OCI-LY3 (cell line): ENCODE measurements around the gene PLCL1.

Experiments used
- H2AFZ ChIP-seq: fragments of 200-600, 300-600 bp; shearing (Covaris generic); 2 replicates; pipeline ENCODE4 v1.6.0; 2014; ENCODE audit warnings: antibody characterized with exemption, low read depth, low read length
- H3K27ac ChIP-seq: fragments of 200-600, 300-600 bp; sonication (generic); 2 replicates; pipeline ENCODE4 v1.5.1; 2014; ENCODE audit warnings: mild to moderate bottlenecking, low read length, moderate library complexity, mixed read lengths
- H3K27me3 ChIP-seq: fragments of 200-600, 300-600 bp; sonication (generic); 2 replicates; pipeline ENCODE4 v1.6.1; 2014; ENCODE audit warnings: low read depth, low read length, mixed read lengths
- H3K36me3 ChIP-seq: fragments of 200-600, 300-600 bp; sonication (generic); replicated peaks from 2 replicates; pipeline ENCODE3; 2014; ENCODE audit warnings: low read depth, low read length, mixed read lengths
- H3K4me1 ChIP-seq: fragments of 300-600, 200-600 bp; sonication (generic); 2 replicates; pipeline ENCODE4 v1.6.1; 2014; ENCODE audit warnings: low read length, mixed read lengths
- H3K4me2 ChIP-seq: fragments of 200-600, 300-600 bp; sonication (generic); 2 replicates; pipeline ENCODE4 v1.6.1; 2014; ENCODE audit warnings: low read length, mixed read lengths
- H3K4me3 ChIP-seq: fragments of 300-600, 200-600 bp; sonication (generic); 2 replicates; pipeline ENCODE4 v1.5.1; 2014; ENCODE audit warnings: antibody characterized with exemption, mild to moderate bottlenecking, low read length, moderate library complexity
- H3K79me2 ChIP-seq: fragments of 300-600, 200-600 bp; shearing (Covaris generic); 2 replicates; pipeline ENCODE4 v1.6.1; 2014; ENCODE audit warnings: mild to moderate bottlenecking, low read length, mixed read lengths
- H3K9ac ChIP-seq: fragments of 300-600, 200-600 bp; shearing (Covaris generic); 2 replicates; pipeline ENCODE4 v1.6.0; 2014; ENCODE audit warnings: mild to moderate bottlenecking, low read length, moderate library complexity
- H3K9me3 ChIP-seq: fragments of 200-600, 300-600 bp; shearing (Covaris generic); 2 replicates; pipeline ENCODE4 v1.6.1; 2014; ENCODE audit warnings: low read length, mixed read lengths; ENCODE audit not compliant: insufficient read depth
- H4K20me1 ChIP-seq: fragments of 200-600, 300-600 bp; sonication (generic); 2 replicates; pipeline ENCODE4 v1.6.1; 2016; ENCODE audit warnings: low read length, mixed read lengths; ENCODE audit not compliant: insufficient read depth
- EZH2phosphoT487 ChIP-seq: fragments of 200-600 bp; shearing (Covaris generic); IDR thresholded peaks from 2 replicates; pipeline ENCODE4 v1.6.1; 2018; ENCODE audit warnings: antibody characterized with exemption, mixed run types, low read depth
- TF ChIP-seq, protein P1 (sequence below): fragments of 200-600, 300-600 bp; sonication (generic); IDR thresholded peaks from 2 replicates; pipeline ENCODE4 v1.5.1; 2014; ENCODE audit warnings: antibody characterized with exemption, low read length, low read depth

PLCL1 gene

DNA sequence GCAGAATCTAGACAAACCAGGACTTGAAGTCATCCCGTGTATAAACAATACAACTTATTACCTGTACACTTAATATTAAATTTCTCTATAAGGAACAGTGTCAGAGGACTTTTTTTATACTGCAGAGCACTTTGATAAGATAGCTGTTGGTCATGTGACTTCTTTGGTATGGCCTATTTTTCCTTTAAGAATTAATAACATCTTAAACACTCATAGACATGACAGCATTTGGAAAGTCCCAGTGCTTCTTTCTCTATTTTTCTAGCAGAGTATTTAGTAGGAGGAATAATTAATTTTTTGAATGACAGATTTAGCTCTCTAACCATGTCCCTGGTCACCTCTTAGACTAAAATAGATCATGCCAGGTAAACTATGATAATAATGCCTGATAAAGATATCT lies 59.4 kb downstream of the PLCL1 start:
- Histone ChIP-seq H3K4me1 (no peaks in the 10 kb centered on the region), H4K20me1 (no peaks in the 10 kb centered on the region), H3K27ac (no peak overlapping the region), H3K36me3 (no peaks in the 10 kb centered on the region), H3K4me2 (no peak overlapping the region), H3K4me3 (no peak overlapping the region), H3K79me2 (no peaks in the 10 kb centered on the region), H3K27me3 (no peaks in the 10 kb centered on the region), H3K9ac (no peak overlapping the region), H2AFZ (no peak overlapping the region), H3K9me3 (no peaks in the 10 kb centered on the region)
- TF ChIP-seq, protein P1, sequence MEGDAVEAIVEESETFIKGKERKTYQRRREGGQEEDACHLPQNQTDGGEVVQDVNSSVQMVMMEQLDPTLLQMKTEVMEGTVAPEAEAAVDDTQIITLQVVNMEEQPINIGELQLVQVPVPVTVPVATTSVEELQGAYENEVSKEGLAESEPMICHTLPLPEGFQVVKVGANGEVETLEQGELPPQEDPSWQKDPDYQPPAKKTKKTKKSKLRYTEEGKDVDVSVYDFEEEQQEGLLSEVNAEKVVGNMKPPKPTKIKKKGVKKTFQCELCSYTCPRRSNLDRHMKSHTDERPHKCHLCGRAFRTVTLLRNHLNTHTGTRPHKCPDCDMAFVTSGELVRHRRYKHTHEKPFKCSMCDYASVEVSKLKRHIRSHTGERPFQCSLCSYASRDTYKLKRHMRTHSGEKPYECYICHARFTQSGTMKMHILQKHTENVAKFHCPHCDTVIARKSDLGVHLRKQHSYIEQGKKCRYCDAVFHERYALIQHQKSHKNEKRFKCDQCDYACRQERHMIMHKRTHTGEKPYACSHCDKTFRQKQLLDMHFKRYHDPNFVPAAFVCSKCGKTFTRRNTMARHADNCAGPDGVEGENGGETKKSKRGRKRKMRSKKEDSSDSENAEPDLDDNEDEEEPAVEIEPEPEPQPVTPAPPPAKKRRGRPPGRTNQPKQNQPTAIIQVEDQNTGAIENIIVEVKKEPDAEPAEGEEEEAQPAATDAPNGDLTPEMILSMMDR = no peak
- TF ChIP-seq EZH2phosphoT487 = no peak

DNA sequence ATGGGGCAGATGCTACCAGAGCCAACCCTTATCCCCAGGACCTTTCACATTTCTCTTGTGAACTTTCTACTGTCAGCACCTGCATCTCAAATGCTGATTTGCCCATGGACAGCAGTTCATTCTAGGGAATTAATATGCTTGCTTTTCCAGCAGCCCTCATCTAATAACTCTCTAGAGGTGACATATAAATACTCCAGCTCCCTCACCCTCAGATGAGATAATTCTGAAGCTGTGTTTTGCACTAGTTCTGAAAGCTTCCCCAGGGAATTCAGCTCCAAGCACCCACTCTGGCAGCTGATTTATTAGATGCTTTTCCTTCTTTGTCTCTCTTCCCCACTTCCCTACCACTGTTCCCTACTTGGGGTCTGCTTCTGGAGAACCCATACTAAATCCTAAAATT lies 62.1 kb downstream of the PLCL1 start:
- Histone ChIP-seq H3K79me2 (no peaks in the 10 kb centered on the region), H4K20me1 (no peaks in the 10 kb centered on the region), H3K9ac (no peak overlapping the region), H3K36me3 (no peaks in the 10 kb centered on the region), H3K4me1 (no peaks in the 10 kb centered on the region), H2AFZ (no peak overlapping the region), H3K27me3 (no peaks in the 10 kb centered on the region), H3K4me3 (no peak overlapping the region), H3K27ac (no peak overlapping the region), H3K4me2 (no peak overlapping the region), H3K9me3 (no peaks in the 10 kb centered on the region)
- TF ChIP-seq EZH2phosphoT487 = no peak
- TF ChIP-seq, protein P1 = no peak

DNA sequence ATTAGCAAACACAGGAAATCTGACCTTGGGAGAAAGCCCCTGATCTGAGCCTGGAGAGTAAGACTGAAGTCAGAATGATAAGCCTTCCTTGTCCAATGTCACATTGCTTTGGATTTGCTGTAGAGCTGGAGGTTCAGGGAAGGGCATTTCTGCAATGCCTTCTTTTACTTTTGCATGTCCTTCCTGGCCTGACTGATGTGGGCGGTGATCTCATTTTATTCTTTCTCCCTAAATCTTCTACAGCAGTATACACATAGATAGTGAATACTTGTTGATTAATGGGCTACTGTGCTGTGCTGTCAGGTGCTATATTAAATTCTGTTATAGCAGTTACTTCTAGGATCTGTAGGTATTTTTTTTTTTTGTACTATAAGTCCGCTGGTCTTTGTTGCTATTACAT lies 62.6 kb downstream of the PLCL1 start:
- no peaks in the 10 kb centered on the region for H3K36me3 ChIP-seq
- TF ChIP-seq, protein P1 = no peak
- no peak for TF ChIP-seq EZH2phosphoT487
- no peaks in the 10 kb centered on the region for H3K79me2 ChIP-seq

DNA sequence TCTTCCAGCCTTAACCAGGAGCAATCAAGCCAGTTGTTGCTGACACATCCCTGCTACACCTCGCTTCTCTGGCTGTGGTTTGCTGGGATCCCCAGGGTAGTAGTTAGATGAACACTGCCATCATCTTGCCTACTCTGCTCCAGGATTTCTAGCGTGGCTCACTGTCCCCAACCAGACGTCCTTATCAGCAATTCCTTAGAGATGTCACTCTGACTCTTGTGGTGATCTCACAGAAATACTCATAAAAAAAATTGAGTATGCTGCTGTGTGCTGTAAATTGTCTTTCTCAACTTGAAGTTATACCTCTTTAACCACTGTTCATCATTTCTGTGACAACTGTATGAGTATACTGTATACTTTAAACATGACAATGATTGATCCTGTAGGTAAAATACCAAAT lies 63.2 kb downstream of the PLCL1 start:
- TF ChIP-seq, protein P1 = no peak
- TF ChIP-seq EZH2phosphoT487 = no peak
- H3K79me2 ChIP-seq = no peaks in the 10 kb centered on the region

More for the DNA sequence above, 62.6 kb downstream of the PLCL1 start:
- no peak overlapping the region for H3K9ac ChIP-seq
- H3K4me1 ChIP-seq = no peaks in the 10 kb centered on the region
- H3K9me3 ChIP-seq = no peaks in the 10 kb centered on the region
- no peak overlapping the region for H3K27ac ChIP-seq
- no peaks in the 10 kb centered on the region for H3K27me3 ChIP-seq
- no peak overlapping the region for H3K4me2 ChIP-seq
- H3K4me3 ChIP-seq = no peak overlapping the region
- no peak overlapping the region for H2AFZ ChIP-seq
- no peaks in the 10 kb centered on the region for H4K20me1 ChIP-seq

More for the DNA sequence above, 63.2 kb downstream of the PLCL1 start:
- no peaks in the 10 kb centered on the region for H4K20me1 ChIP-seq
- no peak overlapping the region for H3K9ac ChIP-seq
- no peaks in the 10 kb centered on the region for H3K36me3 ChIP-seq
- H3K4me1 ChIP-seq = no peaks in the 10 kb centered on the region
- H3K4me3 ChIP-seq = no peak overlapping the region
- no peaks in the 10 kb centered on the region for H3K27me3 ChIP-seq
- H2AFZ ChIP-seq = no peak overlapping the region
- no peak overlapping the region for H3K4me2 ChIP-seq
- H3K27ac ChIP-seq = no peak overlapping the region
- H3K9me3 ChIP-seq = no peaks in the 10 kb centered on the region
